Measurements from ENCODE around the gene FCRL1.

GRCh38 chr1:157834430-157834829 lies 14.5 kb upstream of the FCRL1 start:
- TF ChIP-seq CTCF (IDR thresholded peaks at IDR 0.05) (no peak), POLR2A (IDR thresholded peaks at IDR 0.05) (no peak), EP300 (IDR thresholded peaks at IDR 0.05) (no peak), POLR2AphosphoS5 (IDR thresholded peaks at IDR 0.05) (no peak)

Data from gastroesophageal sphincter (tissue), 3 donors.